WI38 (cell line): ENCODE measurements around the gene AKAP5.
"Not testable (repeated sequence)": the region's sequence is repeated elsewhere in the genome, so short reads cannot be mapped to it uniquely, and the experiment has no call there.

ENCODE experiments used
- H3K4me3 ChIP-seq: 2 replicates; pipeline ENCODE4 v1.5.1; 2011; ENCODE audit warnings: low read depth, mild to moderate bottlenecking, control low read depth, low read length
- TF ChIP-seq, protein P1 (sequence below): IDR thresholded peaks from 2 replicates; pipeline ENCODE4 v1.5.1; 2012; ENCODE audit warnings: low read depth, mild to moderate bottlenecking, control low read depth, low read length

The AKAP5 gene

GRCh38 chr14:64509036-64509435, 43.7 kb downstream of the AKAP5 start:
- no peak overlapping the region for H3K4me3 ChIP-seq
- TF ChIP-seq, protein P1, sequence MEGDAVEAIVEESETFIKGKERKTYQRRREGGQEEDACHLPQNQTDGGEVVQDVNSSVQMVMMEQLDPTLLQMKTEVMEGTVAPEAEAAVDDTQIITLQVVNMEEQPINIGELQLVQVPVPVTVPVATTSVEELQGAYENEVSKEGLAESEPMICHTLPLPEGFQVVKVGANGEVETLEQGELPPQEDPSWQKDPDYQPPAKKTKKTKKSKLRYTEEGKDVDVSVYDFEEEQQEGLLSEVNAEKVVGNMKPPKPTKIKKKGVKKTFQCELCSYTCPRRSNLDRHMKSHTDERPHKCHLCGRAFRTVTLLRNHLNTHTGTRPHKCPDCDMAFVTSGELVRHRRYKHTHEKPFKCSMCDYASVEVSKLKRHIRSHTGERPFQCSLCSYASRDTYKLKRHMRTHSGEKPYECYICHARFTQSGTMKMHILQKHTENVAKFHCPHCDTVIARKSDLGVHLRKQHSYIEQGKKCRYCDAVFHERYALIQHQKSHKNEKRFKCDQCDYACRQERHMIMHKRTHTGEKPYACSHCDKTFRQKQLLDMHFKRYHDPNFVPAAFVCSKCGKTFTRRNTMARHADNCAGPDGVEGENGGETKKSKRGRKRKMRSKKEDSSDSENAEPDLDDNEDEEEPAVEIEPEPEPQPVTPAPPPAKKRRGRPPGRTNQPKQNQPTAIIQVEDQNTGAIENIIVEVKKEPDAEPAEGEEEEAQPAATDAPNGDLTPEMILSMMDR = no peak

- no peak overlapping the region for H3K4me3 ChIP-seq
- TF ChIP-seq, protein P1 = peak; percentile 65
These were observed 45.7 kb downstream of the AKAP5 start for GRCh38 chr14:64510825-64511671.

DNA sequence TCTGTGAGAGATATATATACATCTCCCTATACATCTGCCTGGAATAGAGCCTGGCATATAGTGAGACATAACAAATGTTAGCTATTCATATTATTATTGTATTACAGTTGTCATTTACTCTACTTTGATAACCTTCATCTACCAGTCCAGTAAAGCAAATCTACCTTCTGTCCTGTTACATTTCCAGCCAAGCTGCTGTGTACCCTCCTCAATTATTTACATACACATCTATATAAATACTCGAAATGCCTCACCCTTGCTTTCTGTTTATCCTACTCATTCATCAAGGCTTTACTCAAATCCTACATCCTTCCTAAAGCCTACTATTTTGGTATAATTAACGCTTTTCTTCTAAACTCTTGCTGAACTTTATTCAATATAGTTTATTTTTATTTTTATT, 48.0 kb downstream of the AKAP5 start:
- TF ChIP-seq, protein P1 = no peak
- H3K4me3 ChIP-seq = no peak overlapping the region

DNA sequence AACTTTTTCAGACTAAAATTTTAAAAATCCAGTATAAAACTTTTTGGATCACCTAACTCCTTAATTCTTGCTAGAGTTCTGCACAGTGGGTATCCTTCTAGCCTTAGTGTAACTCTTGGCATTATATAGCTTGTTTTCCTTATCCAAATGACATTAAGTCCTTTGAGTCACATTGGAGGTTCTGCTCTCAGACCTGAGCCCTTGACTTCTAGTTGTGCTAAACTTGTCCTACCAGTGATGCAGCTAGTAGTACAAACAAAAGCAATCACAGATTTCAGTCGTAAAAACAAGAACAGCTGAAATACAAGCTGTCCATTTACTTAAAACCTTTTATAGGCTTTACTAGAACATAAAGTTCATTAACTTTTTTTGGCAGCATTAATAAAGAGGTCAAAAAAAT, 49.8 kb downstream of the AKAP5 start:
- TF ChIP-seq, protein P1 = no peak
- H3K4me3 ChIP-seq = no peak overlapping the region

GRCh38 chr14:64516969-64517368, 51.7 kb downstream of the AKAP5 start:
- TF ChIP-seq, protein P1 = no peak
- no peak overlapping the region for H3K4me3 ChIP-seq

DNA sequence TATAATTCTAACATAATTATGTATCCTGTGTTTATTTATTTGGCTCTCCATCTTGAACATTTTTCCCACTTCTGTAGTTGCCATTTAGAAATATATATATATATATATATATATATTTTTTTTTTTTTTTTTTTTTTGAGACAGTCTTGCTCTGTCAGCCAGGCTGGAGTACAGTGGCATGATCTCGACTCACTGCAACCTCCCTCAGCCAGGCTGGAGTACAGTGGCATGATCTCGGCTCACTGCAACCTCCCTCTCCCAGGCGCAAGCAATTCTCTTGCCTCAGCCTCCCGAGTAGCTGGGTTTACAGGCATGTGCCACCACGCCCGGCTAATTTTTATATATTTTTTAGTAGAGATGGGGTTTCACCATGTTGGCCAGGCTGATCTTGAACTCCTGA, 52.4 kb downstream of the AKAP5 start:
- not testable (repeated sequence) for H3K4me3 ChIP-seq

GRCh38 chr14:64518229-64518628, 52.9 kb downstream of the AKAP5 start:
- TF ChIP-seq, protein P1 = no peak
- no peak overlapping the region for H3K4me3 ChIP-seq

GRCh38 chr14:64520699-64521098, 55.4 kb downstream of the AKAP5 start:
- TF ChIP-seq, protein P1 = no peak
- no peak overlapping the region for H3K4me3 ChIP-seq
